Measurements from ENCODE around the gene GJC1.

DNA sequence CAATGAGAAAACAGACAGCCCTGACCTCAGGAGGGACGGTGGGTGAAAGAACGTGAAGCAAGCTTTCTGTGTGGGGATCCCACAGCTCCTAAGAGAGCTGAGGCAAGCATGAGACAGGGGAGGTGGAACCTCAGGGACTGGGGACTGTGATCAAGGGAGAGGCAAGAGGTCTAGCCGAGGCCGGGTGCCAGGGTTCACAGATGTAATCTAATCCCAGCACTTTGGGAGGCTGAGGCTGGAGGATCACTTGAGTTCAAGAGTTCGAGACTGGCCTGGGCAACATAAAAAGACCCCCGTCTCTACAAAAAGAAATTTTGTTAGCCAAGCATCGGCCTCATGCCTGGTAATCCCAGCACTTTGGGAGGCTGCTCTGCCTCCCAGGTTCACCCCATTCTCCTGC is 75.8 kb downstream of the GJC1 start:
- TF ChIP-seq ZNF274 (IDR thresholded peaks at IDR 0.05; ENCODE audit: low read depth, low read length): no peak
- no peak for TF ChIP-seq YY1 (IDR thresholded peaks at IDR 0.05; ENCODE audit: insufficient read depth, insufficient read length)
